KG1 (cell line): ENCODE data around the gene PPP2R2D.
A peak's percentile ranks its signal among the peaks of the same experiment; 100 is the strongest.

Experiments
- DNase-seq: peaks from one replicate; lab custom pipeline; 2025; lab: John Stamatoyannopoulos, UW

PPP2R2D gene

GRCh38 chr10:131889755-131890154 is 11.1 kb upstream of the PPP2R2D start:
- no peak for DNase-seq

DNA sequence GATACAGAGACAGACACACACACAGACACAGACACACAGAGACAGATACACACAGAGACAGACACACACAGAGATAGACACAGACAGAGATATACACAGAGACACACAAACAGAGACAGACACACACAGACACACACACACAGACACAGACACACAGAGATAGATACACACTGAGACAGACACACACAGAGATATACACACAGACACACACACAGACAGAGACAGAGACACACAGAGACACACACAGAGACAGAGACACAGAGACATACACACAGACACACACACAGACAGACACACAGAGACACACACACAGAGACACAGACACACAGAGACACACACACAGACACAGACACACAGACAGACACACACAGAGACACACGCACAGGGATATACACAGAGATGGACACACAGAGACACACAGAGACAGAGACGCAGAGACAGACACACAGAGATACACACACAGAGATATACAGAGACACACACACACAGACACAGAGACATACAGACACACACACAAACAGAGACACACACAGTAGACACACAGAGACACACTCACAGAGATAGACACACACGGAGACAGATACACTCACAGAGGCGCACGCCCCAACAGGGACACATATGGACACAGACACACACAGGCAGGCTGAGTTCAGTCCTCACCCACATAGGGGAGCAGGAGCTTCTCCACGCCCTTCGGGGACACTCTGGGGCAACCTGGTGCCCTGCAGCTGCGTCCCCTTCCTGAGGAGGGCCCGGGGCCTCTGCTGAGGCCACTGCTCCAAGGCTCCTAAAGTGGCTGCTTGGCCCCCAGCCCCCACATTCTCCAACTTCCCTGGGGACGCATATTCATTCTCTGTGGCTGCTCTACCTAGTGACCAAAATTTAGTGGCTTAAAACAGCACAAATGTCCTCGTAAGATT is 10.3 kb upstream of the PPP2R2D start:
- DNase-seq = no peak

GRCh38 chr10:131891196-131891928 is 9.4 kb upstream of the PPP2R2D start:
- no peak for DNase-seq

DNA sequence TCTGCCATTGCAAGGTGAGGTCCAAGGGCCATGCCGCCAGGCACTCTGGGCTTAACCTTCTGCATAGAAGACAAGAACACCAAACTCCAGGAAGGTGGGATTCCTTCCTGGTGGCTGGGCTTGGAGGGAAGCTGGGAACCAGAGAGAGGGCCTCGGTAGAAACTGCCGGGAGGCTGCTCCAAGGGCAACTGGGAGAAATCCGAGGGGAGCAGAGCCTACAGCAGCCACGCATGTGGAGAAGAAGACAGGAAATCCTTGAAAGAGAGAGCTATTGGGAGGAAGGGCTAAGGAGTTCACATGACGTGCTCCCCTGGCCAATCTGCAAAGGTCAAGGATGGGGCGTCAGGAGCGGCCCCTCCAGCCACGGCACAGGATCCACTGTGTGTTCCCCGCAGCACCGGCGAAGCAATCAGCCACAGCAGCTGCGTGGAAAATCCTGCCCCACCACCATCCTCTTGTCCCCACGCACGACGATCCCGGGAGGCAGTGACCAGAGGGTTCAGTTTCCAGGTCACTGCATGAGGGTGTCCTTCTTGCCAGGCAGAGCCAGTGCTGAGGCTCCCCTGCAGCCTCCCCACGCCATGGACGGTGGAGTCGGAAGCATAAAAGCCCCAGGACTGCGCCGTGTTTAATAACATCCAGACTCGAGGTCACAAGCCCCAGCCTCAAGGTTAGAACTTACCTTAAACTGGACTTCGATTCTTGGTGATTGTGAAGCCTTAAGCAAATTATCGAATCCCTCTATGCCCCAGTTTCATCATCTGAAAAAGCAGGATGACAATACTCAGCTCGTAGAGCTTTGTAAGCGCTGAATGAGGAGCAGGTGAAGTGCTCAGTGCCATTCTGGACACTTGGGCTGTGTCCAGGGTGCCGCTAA is 8.6 kb upstream of the PPP2R2D start:
- no peak for DNase-seq

GRCh38 chr10:131892806-131893675 is 7.8 kb upstream of the PPP2R2D start:
- no peak for DNase-seq

DNA sequence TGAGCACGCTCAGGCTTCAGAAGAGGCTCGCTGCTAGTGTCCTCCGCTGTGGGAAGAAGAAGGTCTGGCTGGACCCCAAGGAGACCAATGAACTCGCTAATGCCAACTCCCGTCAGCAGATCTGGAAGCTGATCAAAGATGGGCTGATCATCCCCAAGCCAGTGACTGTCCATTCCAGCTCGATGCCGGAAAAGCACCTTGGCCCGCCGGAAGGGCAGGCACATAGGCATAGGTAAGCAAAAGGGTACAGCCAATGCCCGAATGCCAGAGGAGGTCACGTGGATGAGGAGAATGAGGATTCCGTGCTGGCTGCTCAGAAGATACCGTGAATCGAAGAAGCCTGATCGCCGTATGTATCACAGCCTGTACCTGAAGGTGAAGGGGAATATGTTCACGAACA is 5.7 kb upstream of the PPP2R2D start:
- no peak for DNase-seq

DNA sequence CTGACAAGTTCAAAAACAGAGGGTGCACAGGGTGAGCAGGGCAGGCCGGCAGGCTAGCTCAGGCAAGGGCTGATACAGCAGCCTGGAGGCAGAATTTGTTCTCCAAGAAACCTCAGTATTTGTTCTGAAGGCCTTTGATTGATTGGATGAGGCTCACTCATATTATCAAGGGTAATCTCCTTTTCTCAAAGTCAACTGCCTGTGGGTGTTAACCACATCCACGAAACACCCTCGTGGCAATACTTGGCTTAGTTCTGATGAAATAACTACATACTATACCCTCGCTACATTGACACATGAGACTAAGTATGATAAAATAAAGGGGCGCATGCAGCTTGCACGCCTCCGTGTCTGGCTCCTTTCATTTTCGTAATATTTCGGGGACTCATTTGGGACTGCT is 4.4 kb upstream of the PPP2R2D start:
- DNase-seq = no peak

DNA sequence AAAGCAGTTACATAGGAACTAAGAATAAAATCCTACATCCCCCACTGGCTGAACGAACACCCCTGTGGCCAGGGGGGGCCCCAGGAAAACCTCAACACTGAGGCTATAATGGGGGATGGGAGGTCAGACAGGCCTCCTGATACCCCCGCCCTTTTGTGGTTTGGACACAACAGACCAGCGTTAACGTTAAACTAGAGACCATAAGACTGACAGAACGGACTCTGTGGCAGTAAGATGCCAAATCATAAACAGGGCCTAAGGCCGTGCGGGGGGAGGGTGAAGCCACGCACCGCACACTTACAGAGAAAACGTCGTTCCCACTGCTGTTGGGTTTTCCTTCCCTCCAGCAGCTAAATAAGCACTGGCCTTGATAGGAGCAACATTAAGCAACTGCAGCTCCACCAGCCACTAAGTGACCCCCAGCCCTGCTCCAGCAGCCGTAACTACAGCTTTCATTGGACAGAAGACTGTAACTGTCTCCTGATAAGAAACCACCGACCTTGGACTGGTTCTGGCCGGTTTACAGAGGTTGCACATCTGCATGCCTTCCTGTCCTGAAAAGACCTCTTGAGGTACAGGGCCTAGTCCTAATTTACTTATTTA is 3.4 kb upstream of the PPP2R2D start:
- no peak for DNase-seq

GRCh38 chr10:131898061-131898460 is 2.7 kb upstream of the PPP2R2D start:
- DNase-seq = no peak

- DNase-seq = no peak
Observed at GRCh38 chr10:131898713-131899112, 2.1 kb upstream of the PPP2R2D start.

DNA sequence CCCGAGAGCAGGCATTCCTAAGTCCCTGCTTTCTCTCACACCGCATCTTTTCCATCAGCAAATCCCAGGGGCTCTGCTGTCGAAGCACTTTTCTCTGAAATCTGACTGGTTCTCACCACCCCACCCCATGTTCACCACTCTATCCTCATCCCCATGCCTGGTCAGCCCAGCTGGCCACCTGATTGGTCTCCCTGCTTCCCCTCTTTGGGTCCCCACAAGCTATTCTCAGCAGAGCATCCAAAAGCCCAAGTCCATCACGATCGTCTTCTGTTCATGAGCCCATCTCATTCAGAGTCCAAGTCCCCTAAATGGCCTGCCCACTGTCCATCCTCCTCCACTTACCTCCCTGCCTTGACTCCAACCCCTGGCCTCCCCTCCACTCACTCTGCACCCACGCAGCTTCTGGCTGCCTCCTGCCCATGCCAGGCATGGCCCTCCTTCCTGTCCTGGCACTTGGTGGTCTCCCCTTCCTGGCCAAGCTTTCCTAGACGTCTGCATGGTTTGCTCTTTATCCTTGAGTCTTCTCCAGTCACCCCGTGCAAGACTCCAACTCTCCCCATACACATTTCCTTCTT is 1.6 kb upstream of the PPP2R2D start:
- DNase-seq = no peak

- peak; percentile 11 for DNase-seq
Observed at GRCh38 chr10:131899695-131900349, 986 bp upstream of the PPP2R2D start.

- DNase-seq = peak; percentile 9
Observed at GRCh38 chr10:131901181-131901829, 497 bp downstream of the PPP2R2D start.

DNA sequence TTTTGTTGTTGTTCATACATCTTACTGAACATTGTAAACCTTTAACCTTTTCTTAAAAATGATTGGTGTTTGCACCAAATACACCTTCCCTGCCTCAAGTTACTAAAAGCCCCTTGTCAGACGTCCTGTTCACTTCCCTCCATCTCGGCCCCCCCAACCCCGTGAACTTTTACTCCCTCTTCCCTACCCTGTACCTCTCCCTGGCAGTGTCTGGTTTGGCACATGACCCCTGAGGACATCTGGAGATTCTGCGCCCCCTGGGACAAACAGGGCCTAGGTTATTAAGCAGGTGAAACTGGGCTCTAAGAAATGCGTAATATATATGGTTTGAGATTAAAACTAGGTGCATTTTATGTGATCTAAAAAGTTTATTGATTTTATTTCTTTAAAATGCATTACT is 1.4 kb downstream of the PPP2R2D start:
- no peak for DNase-seq

DNA sequence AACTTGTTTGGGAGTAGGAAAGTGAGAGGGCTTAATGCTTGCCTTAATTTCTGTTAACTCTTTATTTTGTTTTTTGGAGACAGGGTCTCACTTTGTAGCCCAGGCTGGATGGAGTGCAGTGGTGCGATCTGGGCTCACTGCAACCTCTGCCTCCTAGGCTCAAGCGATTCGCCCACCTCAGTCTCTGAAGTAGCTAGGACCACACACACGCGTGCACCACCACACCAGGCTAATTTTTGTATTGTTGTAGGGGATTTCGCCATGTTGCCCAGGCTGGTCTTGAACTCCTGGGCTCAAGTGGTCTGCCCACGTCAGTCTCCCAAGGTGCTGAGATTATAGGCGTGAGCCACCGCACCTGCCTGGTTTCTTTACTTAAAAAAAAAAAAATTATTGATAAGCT is 1.9 kb downstream of the PPP2R2D start:
- no peak for DNase-seq

GRCh38 chr10:131905267-131905571 is 4.4 kb downstream of the PPP2R2D start:
- no peak for DNase-seq

GRCh38 chr10:131905603-131906268 is 4.9 kb downstream of the PPP2R2D start:
- no peak for DNase-seq

GRCh38 chr10:131906269-131906639 is 5.4 kb downstream of the PPP2R2D start:
- DNase-seq = no peak

- no peak for DNase-seq
Observed at GRCh38 chr10:131907679-131908078, 6.9 kb downstream of the PPP2R2D start.
